Fibroblast of skin of left quadriceps (primary cell): ENCODE data around the gene DYNC2LI1.

Experiments used
- DNase-seq, 2 experiments: peaks; one replicate each; pipeline ENCODE4 v3.0.0-alpha.2; 2013; ENCODE audit warnings: low read depth in 2 of 2

DYNC2LI1 gene

GRCh38 chr2:43818761-43819160, 44.9 kb downstream of the DYNC2LI1 start:
- DNase-seq: no peak

GRCh38 chr2:43819491-43820163, 45.8 kb downstream of the DYNC2LI1 start:
- DNase-seq: no peak

- no peak for DNase-seq
Observed at GRCh38 chr2:43822839-43823238, 49.0 kb downstream of the DYNC2LI1 start.

- no peak for DNase-seq
Observed at GRCh38 chr2:43823751-43824150, 49.9 kb downstream of the DYNC2LI1 start.

- DNase-seq: no peak
Observed at GRCh38 chr2:43824512-43824911, 50.7 kb downstream of the DYNC2LI1 start.

- no peak for DNase-seq
Observed at GRCh38 chr2:43824951-43825493, 51.2 kb downstream of the DYNC2LI1 start.

- DNase-seq: no peak
Observed at GRCh38 chr2:43825841-43826240, 52.0 kb downstream of the DYNC2LI1 start.

GRCh38 chr2:43826305-43827250, 52.7 kb downstream of the DYNC2LI1 start:
- no peak for DNase-seq

- DNase-seq: no peak
Observed at GRCh38 chr2:43831543-43832294, 57.9 kb downstream of the DYNC2LI1 start.

- no peak for DNase-seq
Observed at GRCh38 chr2:43832457-43832856, 58.6 kb downstream of the DYNC2LI1 start.

- no peak for DNase-seq
Observed at GRCh38 chr2:43837033-43837432, 63.2 kb downstream of the DYNC2LI1 start.

- no peak for DNase-seq
Observed at GRCh38 chr2:43837831-43838559, 64.2 kb downstream of the DYNC2LI1 start.

- DNase-seq: no peak
Observed at GRCh38 chr2:43838560-43839267, 64.9 kb downstream of the DYNC2LI1 start, which contains the start of the genes ABCG5 and ABCG8. TSS of gene ABCG5 (minus strand) at chr2:43838839. CDS start at chr2:43838679, 160 bp downstream. TSS of gene ABCG8 (plus strand) at chr2:43838971. CDS start at chr2:43839054, 83 bp downstream.

GRCh38 chr2:43839776-43840564, 66.1 kb downstream of the DYNC2LI1 start:
- DNase-seq: no peak

GRCh38 chr2:43840965-43841364, 67.1 kb downstream of the DYNC2LI1 start:
- no peak for DNase-seq

- DNase-seq: no peak
Observed at GRCh38 chr2:43841949-43842865, 68.4 kb downstream of the DYNC2LI1 start.

- DNase-seq: no peak
Observed at GRCh38 chr2:43842866-43843226, 69.0 kb downstream of the DYNC2LI1 start.

- no peak for DNase-seq
Observed at GRCh38 chr2:43845181-43845580, 71.3 kb downstream of the DYNC2LI1 start.
